SIG-M5 treated with dmso at 0.1 percent for 504 hours (cell line): Measurements from ENCODE around the gene KCNAB3.
A peak's percentile ranks its signal among the peaks of the same experiment; 100 is the strongest.
"Not testable (repeated sequence)": the region's sequence is repeated elsewhere in the genome, so short reads cannot be mapped to it uniquely, and the experiment has no call there.

Source experiments
- DNase-seq: peaks from one replicate; lab custom pipeline; 2025; ENCODE audit not compliant: unreplicated experiment; lab: John Stamatoyannopoulos, UW

Gene KCNAB3

GRCh38 chr17:7929158-7930023 is at the start of gene KCNAB3:
Gene KCNAB3 (minus strand): TSS chr17:7929856. CDS start chr17:7929435, 421 bp downstream.
- DNase-seq, result no peak

- DNase-seq, result no peak
These were observed 48.1 kb upstream of the KCNAB3 start for GRCh38 chr17:7977805-7978204.

GRCh38 chr17:7977039-7977438 is 47.4 kb upstream of the KCNAB3 start:
- no peak for DNase-seq

- DNase-seq, result no peak
These were observed 45.0 kb upstream of the KCNAB3 start for GRCh38 chr17:7974638-7975131.

- no peak for DNase-seq
These were observed 42.6 kb upstream of the KCNAB3 start for GRCh38 chr17:7972131-7972785.

GRCh38 chr17:7971651-7972050 is 42.0 kb upstream of the KCNAB3 start:
- DNase-seq, result no peak

GRCh38 chr17:7969433-7969832 is 39.8 kb upstream of the KCNAB3 start:
- peak; percentile 85 for DNase-seq

GRCh38 chr17:7967751-7968150 is 38.1 kb upstream of the KCNAB3 start:
- no peak for DNase-seq

GRCh38 chr17:7961421-7961820 is 31.8 kb upstream of the KCNAB3 start:
- no peak for DNase-seq

- DNase-seq, result peak; percentile 28
These were observed 30.0 kb upstream of the KCNAB3 start for GRCh38 chr17:7959503-7960253.

- DNase-seq, result no peak
These were observed 26.7 kb upstream of the KCNAB3 start for GRCh38 chr17:7956228-7956965.

- DNase-seq, result no peak
These were observed 26.0 kb upstream of the KCNAB3 start for GRCh38 chr17:7955414-7956227.

- not testable (repeated sequence) for DNase-seq
These were observed 23.6 kb upstream of the KCNAB3 start for GRCh38 chr17:7953266-7953665.

- DNase-seq, result no peak
These were observed 21.6 kb upstream of the KCNAB3 start for GRCh38 chr17:7951143-7951792.

- no peak for DNase-seq
These were observed 20.9 kb upstream of the KCNAB3 start for GRCh38 chr17:7950578-7950977.

- no peak for DNase-seq
These were observed 18.0 kb upstream of the KCNAB3 start for GRCh38 chr17:7947651-7948050.

GRCh38 chr17:7946441-7946840 is 16.8 kb upstream of the KCNAB3 start:
- no peak for DNase-seq

GRCh38 chr17:7945651-7946050 is 16.0 kb upstream of the KCNAB3 start:
- no peak for DNase-seq

GRCh38 chr17:7944326-7944725 is 14.7 kb upstream of the KCNAB3 start:
- DNase-seq, result no peak
